GM21528 (cell line): ENCODE results near the gene CLMP.
"Not testable (repeated sequence)": the region's sequence is repeated elsewhere in the genome, so short reads cannot be mapped to it uniquely, and the experiment has no call there.

Experiments used
- ATAC-seq: cut with Tn5 transposase; IDR thresholded peaks from one replicate; pipeline ENCODE4 v1.9.1; 2021; ENCODE audit warnings: mild to moderate bottlenecking, moderate library complexity; ENCODE audit not compliant: unreplicated experiment, low FRiP score

CLMP gene

GRCh38 chr11:123170929-123171328 lies 24.1 kb downstream of the CLMP start:
- no peak for ATAC-seq

GRCh38 chr11:123169821-123170220 lies 25.2 kb downstream of the CLMP start:
- no peak for ATAC-seq

- no peak for ATAC-seq
Observed at GRCh38 chr11:123168955-123169484, 26.0 kb downstream of the CLMP start.

GRCh38 chr11:123168241-123168640 lies 26.8 kb downstream of the CLMP start:
- no peak for ATAC-seq

GRCh38 chr11:123166071-123166559 lies 28.9 kb downstream of the CLMP start:
- no peak for ATAC-seq

- no peak for ATAC-seq
Observed at GRCh38 chr11:123164732-123165450, 30.2 kb downstream of the CLMP start.

- no peak for ATAC-seq
Observed at GRCh38 chr11:123163621-123164020, 31.4 kb downstream of the CLMP start.

- no peak for ATAC-seq
Observed at GRCh38 chr11:123161376-123162030, 33.5 kb downstream of the CLMP start.

GRCh38 chr11:123159183-123159857 lies 35.7 kb downstream of the CLMP start:
- ATAC-seq: no peak

- ATAC-seq: no peak
Observed at GRCh38 chr11:123158033-123159003, 36.7 kb downstream of the CLMP start.

- ATAC-seq: no peak
Observed at GRCh38 chr11:123152951-123153350, 42.1 kb downstream of the CLMP start.

- ATAC-seq: not testable (repeated sequence)
Observed at GRCh38 chr11:123152346-123152745, 42.7 kb downstream of the CLMP start.

- no peak for ATAC-seq
Observed at GRCh38 chr11:123151796-123152195, 43.3 kb downstream of the CLMP start.

- no peak for ATAC-seq
Observed at GRCh38 chr11:123151366-123151765, 43.7 kb downstream of the CLMP start.

GRCh38 chr11:123150882-123151281 lies 44.2 kb downstream of the CLMP start:
- ATAC-seq: no peak

- ATAC-seq: no peak
Observed at GRCh38 chr11:123148965-123149364, 46.1 kb downstream of the CLMP start.

GRCh38 chr11:123145661-123146060 lies 49.4 kb downstream of the CLMP start:
- no peak for ATAC-seq

- ATAC-seq: no peak
Observed at GRCh38 chr11:123145220-123145619, 49.8 kb downstream of the CLMP start.

- ATAC-seq: no peak
Observed at GRCh38 chr11:123144707-123145106, 50.3 kb downstream of the CLMP start.

GRCh38 chr11:123143921-123144320 lies 51.1 kb downstream of the CLMP start:
- no peak for ATAC-seq
